CD4-positive, alpha-beta T cell treated with Interleukin-12 subunit alpha and Interleukin-12 subunit beta, for 1 hour (primary cell): ENCODE data around the gene SLC22A23.
"Not testable (repeated sequence)": the region's sequence is repeated elsewhere in the genome, so short reads cannot be mapped to it uniquely, and the experiment has no call there.

Experiments
- DNase-seq: peaks from one replicate; pipeline ENCODE4 v3.0.0-alpha.2; 2020

SLC22A23 gene

DNA sequence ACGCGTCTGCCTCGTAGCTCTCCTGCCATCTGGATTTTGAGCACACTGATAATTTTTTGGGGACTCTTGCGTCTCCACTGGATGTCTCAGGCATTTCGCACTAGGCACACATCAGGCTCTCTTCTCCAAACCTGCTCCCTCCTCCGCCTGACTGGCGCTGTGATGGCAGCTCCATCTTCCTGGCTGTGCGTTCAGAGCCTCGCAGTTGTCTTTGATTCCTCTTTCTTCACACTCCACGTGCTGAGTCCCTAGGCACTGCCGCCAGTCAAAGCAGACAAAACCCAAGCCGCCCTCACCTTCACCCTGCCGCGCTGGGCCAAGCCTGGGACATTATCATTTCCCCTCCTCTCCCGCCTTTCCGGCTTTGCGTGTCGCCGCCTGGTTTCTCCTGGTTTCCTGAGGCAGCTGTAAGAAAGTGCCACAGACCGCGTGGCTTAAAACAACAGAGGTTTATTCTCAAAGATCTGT is 197.3 kb downstream of the SLC22A23 start:
- DNase-seq: peak; percentile 29

DNA sequence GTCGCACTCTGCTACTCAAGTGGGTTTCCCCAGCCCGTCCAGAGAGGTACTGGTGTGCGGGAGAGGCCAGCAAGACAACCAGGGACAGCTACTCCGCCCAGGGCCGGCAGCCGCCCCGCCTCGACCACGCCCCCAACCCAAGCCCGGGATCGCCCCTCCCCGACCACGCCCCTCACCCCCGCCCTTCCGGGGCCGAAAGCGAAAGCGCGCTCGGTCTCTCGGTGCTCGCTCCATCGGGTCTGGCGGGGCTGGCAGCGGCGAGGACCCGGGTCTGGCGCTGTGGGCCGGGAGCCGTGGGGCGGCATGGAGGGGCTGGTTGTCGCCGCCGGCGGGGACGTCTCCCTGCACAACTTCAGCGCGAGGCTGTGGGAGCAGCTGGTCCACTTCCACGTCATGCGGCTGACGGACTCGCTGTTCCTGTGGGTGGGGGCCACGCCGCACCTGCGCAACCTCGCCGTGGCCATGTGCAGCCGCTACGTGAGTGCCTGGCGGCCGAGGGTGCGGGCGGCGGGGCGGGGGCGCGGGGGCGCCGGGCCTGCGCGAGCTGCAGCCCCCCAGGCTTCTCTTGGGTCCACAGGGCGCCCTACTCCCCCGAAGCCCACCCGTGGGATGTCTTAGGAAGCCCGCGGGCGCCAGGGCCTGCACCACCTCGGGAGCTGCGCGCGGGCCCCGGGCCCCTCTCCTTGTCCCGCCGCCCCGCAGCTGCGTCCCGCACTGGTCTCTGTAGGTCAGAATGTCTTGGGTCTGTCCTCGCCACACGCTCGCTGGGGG is 197.9 kb downstream of the SLC22A23 start, which contains the start of gene PSMG4:
TSS of gene PSMG4 (plus strand) at position 228 of the 771 bp plus-strand sequence. CDS start at position 304, 76 bp downstream.
- DNase-seq: peak; percentile 93

DNA sequence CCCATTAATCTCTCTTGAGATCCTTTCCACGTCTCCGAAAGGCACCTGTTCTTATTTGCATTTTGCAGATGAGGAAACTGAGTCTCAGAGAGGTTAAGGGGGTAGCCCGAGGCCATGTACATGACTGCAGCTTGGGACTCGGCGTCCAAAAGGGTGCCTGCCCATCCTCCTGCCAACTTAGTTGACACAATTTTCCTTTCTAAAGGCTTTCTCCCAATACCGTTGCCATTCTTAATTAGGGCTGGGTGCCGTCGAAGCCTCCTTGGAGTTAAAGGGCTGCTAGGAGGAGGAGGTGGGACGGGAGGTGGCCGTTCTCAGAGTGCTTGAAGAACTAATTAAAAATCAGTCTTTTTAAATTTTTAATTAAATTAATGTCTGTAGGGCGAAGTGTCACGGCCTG is 198.6 kb downstream of the SLC22A23 start:
- no peak for DNase-seq

DNA sequence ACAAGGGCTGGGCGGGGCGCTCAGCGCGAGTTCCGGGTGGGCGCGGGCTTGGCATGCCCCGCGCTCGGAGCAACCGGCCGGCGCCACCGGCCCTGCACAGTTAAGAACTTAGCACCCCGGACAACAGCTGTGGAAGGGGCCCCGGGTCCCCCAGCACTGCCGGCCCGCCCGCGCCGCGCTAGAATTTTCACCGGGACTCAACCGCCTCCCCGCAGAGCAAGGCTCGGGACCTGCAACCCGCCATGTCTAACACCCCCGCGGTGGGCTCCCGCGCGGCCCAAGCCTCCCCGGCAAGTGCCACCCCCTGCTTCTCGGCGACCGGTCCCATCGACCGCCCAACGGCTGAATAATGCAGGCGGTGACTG is 203.3 kb downstream of the SLC22A23 start:
- DNase-seq: no peak

DNA sequence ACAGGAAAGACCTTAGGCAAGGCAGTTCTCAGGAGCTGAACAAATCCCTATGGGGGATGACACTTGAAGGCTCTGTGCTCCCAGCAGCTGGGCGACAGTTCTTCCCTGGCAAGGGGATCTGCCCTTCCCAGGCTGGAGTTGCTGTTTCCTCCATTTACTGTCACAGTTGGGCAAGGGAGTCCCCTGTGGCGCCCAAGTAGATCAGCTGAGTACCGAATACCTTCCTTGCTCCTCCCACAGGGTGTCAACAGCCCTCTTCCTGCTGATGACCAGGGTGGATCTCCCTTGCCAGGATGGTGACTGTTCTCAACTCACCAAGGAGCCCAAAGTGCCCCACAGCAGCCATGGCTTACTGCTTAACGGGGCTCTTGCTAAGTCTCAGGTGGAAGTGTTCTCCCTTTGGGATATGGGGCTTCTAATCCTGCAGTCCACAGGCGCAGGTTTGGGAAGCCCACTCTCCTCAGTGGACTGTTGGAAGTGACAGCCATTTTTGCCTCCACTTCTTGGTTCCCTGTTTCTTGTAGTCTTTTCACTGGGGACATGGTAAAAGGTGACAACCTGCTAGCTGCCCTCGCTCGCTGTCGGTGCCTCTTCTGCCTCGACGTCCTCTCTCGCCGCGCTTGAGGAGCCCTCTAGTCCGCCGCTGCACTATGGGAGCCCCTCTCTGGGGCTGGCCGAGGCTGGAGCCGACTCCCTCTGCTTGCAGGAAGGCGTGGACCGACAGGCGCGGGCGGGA is 203.8 kb downstream of the SLC22A23 start:
- no peak for DNase-seq

DNA sequence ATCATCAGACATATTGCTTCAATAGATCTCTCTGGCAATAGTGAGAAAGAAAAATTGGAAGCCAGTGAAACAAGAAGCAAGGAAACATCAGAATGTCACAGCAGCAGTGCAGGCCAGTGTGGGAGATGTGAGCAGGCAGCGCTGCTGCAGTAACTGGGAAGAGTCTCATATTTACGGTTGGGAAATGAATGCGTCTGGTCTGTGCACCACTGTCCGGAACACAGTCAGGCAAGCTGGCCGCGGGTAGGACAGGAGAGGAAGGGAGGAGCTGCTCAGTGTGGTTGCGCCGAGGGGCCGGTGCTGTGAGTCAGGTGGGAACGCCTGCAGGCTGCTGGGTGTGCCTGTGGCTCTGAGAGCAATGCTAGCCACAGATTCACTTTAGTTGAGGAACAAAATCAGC is 204.5 kb downstream of the SLC22A23 start:
- DNase-seq: no peak

DNA sequence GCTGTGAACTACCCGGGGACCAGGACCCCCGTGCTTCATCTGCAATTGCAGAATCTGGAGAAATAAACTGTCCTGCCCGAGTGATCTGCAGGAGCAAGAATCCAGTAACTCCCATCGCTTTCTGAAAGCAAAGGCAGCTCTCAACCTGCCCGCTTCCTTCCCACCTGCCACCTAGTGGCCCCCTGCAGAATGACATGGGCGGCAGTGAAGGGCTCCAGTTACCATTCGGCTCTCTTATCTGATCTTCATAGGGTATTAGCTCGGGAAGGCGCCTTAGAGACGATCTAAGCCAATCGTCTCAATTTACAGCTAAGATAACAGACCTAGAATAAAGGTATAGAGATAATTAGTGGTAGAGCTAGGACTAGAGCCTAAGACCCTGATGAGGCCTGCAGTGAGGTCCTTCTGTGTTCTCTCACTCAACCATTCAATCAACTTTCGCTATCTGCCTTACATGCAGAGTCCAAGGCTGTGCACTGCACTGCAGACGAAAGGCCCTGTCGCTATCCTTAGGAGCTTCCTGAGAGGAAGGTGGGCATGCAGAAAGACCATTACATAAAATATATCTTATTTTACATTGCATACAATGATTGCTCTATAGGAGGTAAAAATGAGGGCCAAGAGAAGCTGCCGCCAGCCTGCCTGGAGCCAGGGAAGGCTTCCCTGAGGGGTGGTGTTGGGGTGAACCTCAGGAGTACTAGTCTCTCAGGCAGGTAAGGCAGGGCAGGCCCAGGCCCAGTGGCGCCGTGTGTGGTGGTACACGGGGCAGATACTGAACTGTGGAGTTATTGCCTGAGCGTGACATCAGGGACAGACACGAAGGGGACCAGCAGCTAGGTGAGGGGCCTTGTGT is 205.2 kb downstream of the SLC22A23 start:
- peak; percentile 85 for DNase-seq

DNA sequence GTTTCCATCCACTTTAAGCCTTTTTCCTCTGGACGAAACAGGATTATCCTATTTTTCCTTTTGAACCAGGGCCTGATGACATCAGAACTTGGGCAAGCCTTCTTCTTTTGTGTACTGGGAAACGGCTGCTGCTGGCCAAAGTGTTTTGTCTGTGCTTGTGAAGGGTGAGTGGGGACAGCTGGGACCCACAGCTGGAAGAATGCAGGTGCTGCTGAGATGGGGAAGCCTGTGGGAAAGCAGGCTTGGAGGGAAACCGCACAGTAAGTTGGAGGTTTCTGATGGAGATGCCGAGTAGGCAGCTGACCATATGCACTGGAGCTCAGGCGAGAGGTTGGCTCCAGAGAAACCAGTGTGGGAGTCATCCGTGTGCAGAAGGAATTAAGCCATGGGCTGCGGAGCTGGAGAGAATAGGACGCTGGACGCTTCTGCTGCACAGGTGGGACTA is 206.6 kb downstream of the SLC22A23 start:
- DNase-seq: no peak

DNA sequence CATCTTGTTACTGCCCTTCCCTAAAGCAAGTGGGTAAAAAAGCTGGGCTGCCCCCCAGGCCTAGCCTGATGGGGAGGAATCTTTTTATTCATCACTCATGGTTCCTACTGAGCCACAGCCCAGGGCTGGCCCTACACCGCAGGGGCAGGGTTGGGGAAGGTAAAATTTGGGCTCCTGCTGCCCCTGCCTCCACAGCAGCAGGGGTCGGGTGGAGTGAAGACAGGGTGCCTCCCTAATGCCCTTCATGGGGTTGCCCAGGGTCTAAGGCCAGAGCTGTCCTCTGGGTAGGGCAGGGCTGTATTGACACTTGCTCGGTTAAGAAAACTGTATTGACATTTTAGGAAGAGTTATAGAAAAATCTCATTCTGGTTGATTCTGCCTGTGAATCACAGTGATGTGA is 207.0 kb downstream of the SLC22A23 start:
- DNase-seq: no peak

DNA sequence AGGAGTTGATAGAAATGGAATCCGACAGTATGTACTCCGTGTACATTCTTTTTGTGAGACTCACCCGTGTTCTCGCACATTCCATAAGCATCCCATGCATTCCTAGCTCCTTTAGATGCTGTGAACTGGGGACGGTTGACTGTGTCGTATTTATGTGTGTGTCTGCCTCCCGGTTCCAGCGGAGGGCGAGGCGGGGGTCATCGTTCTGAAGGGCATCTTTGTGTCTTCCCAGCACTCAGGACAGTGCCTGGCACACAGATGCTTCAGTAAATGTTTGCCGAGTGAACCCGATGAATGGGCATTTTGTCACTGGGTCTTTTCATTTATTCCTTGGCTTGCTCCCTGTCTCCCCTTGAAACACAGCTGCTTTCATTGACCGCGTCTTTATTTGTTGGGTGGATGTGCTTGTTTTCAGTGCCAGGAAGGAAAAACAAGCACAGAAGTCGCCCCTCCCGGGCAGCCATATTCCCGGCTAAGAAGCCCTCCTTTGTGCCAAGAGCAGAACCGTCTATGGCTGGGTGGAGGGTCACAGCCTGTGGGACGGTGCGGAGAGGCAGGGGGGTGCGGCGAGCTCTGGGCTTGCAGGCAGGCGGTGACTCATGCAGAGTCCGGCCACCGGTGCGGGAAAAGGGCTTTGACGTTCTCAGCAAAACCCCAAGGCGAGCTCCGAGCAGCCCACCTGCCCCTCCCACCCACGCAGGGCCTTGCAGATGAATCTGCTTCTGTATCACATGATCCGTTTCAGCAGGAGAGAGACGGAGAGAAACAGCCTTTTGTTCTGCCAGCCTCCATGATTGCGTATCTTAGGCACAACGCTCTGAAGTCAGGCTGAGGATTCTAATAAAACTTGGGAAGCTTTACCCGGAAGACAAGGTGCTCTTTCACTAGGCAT is 209.3 kb downstream of the SLC22A23 start:
- DNase-seq: no peak

DNA sequence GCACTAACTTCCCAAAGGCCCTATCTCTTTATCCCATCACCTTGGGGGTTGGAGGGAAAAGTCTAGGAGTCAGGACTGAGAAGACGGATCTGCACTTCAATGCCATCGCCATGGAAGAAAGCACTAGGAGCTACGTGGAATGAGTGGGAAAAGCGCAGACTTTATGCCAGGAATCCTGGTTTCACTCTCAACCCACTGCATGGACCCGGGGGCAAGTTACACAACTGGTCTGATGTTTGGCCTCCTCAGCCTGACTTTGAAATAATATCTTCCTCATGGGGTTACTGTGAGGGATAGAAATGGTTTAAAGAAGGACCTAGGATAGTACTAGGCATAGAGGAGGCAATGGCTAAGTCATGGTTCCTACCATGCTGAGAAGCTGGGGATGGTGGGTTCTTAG is 211.6 kb downstream of the SLC22A23 start:
- no peak for DNase-seq

DNA sequence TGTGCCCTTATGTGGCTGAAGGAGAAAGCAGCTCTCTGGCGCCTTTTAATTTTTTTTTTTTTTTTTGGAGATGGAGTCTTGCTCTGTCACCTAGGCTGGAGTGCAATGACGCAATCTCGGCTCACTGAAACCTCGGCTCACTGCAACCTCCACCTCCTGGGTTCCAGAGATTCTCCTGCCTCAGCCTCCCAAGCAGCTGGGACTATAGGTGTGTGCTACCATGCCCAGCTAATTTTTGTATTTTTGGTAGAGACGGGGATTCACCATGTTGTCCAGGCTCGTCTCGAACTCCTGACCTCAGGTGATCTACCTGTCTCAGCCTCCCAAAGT is 212.1 kb downstream of the SLC22A23 start:
- not testable (repeated sequence) for DNase-seq

DNA sequence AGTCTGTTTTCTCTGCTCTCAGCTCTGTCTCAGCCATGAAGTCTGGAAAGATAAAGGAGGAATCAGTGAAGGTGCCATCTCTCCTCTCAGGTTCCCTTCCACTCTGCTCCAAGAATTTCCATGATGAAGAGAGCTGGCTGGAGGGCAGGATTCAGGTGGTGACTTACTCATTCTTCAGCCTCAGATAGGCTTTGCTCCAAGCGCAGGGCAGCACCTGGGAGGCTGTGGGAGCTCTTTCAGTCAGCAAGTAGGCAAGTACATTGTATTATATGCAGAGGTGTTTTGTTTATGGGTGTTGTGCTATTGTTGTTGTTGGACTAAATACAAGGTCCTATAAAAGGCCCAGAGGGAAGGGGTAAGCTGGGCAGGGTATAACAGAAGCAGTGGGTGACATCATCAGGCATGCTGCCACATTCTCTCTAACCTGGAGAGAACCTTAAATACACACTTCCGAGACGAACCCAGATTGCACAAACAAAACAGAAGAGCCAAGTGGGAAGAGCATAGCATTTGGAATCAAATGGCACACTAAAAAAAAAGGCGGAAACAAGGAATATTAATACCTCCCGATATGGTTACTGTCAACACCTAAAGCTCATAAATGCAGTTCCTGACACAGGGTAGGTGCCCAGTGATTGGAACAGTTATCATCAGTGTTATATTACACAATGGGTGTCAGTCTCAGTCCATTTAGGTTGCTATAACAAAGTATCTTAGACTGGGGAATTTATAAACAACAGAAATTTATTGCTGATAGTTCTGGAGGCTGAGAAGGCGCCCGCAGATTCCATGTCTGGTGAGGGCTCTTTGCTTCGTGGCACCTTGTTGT is 212.6 kb downstream of the SLC22A23 start:
- no peak for DNase-seq

DNA sequence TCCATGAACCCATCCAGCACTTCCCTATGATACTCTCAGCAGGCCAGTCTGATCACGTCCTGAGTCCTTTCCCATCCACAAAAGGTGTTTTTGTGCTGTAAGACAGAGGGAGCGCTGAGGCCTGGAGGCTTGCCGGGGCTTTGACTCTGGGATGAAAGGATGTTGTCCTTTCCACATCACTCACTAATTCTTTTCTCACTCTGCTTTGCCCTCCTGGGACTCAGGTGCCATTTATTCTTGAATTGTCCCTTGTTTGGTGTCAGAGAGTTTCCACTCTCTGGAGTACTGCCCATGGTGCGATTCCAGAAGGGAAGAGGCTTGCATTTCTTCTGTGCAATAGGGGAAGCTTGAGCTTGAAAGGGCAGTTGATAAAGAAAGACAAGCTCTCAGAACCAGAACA is 214.1 kb downstream of the SLC22A23 start:
- no peak for DNase-seq

DNA sequence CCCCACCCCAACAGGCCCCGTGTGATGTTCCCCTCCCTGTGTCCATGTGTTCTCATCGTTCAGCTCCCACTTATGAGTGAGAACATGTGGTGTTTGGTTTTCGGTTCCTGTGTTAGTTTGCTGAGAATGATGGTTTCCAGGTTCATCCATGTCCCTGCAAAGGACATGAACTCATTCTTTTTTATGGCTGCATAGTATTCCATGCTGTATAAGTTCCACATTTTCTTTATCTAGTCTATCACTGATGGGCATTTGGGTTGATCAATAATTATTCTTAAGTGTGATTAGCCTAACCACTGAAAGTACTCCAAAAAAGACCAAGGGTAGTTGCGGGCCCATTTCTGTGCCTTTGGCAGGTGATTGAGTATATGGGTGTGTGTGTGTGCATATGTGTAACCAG is 215.1 kb downstream of the SLC22A23 start:
- not testable (repeated sequence) for DNase-seq

DNA sequence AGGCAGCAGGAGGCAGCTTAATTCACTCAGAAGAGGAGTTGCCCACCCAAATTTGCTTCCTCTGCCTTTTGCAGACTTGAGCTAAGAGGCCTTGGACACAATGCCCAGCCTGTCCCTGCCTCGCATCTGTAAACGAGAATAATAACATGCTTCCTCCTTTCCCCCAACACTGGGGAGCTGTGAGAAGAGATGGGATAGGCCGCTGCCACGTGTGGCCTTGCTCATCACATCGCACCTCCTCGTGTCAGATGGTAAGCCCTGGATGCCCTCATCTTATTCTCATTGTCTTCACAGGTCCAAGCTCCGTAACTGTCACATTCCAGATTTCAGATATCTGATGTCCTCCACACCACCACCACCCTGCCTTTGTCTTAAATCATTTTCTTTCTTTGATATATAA is 216.3 kb downstream of the SLC22A23 start:
- no peak for DNase-seq

DNA sequence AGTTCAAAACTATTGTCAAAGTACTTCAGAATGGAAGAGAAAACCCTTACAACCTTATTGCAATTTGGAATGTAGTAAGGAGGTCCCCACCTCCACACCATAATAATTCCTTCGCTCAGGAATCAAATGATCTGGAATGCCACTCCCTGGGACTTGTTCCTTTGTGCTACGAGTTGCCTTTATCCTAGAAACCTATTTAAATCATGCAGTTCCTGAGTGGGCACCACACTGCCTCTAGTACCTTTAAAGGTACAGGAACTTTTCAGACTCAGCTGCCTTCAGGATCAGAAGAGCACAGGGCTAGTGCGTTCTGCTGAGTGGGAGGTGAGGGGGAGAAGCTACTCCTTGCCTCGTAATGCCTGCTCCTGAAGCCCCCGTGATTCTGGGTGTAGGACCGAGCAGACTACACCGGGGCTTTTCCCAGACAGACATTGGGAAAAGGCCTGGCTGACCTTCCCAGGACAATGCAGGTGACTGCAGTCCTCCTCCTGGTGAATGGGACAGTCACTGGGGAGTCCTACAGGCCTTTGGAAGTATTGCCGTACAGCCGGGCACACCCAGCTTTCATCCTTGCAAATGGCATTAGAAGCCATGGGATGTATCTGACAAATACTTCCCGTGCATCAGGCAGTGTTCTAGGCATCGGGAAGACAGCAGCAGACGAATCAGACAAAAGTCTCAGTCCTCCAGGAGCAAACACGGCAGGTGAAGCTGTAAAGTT is 217.6 kb downstream of the SLC22A23 start:
- DNase-seq: no peak

DNA sequence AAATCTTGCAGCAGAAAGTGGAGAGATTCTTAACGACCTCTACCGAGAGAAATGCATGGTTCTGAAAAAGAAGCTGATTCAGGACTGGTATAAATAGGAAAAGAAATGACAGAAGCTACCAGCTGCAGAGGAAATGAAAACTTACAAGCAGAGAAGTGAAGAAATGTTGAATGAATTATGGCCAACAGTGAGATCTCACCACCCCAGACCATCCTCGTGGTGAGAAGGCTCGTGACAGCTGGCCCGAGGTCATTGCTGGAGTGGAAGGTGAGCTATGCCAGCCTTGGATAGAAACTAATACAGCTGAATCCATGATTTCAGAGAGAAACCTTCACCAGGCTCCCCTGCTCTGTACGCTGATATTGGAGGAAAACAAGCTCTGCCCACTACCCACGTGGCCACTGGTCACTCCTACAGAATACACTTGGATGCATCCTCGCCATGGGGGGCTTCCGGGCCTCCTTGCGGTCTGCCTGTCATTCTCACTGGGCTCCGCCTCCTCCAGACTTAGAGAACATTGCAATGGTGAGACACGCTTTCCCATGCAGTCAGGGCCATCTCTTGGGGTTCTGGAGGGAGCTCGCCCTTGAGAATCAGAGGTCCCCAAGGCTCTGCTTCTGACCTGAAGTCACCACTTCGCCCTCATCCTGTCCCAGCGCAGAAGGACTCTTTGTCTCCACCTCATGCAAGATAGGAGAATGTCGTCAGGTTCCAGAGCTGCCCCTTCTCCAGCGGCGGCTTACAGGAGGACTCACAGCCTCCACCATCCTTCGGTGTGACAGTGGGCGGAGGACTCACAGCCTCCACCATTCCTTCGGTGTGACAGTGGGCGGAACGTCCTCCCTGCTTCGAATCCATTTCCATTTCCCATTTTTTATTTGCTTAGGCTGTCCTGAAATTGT is 218.8 kb downstream of the SLC22A23 start:
- no peak for DNase-seq

DNA sequence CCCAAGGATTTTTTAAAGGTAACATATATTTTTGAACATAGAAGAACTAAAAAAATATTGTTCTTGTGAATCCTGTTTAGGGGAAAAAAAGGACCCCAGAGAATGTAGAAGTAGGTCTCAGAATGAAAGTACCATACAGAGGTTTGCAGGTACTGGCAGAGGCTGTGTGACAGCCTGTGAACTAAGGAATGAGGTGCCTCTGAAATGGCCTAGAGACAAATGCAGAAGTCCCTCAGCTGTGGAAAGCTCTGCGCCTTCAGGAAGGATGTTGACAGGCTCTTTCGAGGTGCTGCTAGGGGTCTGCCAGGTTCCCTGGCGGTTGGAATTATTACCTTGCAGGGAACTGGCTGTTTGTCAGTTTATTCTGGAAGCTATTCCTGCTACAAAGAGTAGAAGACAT is 220.8 kb downstream of the SLC22A23 start:
- no peak for DNase-seq

DNA sequence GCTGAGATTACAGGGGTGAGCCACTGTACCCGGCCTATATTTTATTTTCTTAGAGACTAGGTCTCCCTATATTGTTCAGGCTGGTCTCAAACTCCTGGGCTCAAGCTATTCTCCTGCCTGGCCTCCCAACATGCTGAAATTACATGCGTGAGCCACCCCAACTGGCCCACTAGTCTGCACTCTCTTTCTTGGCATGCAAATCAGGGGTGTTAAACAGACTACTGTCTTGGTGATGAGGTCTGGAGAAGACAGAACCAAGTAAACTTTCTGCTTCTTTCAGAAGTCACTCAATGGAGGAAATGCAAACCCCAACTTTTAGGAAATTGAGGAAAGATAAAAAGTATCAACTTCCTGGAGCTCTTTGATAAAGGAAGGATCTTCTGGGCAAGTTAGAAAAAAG is 221.4 kb downstream of the SLC22A23 start:
- DNase-seq: no peak
